CD14-positive monocyte (primary cell): Measurements from ENCODE around the gene ACAP3. TPM values are rescaled to one million over a fixed set of nuclear protein-coding genes. Genes with fewer than 3 reads are reported as not detected.

Experiments
- DNase-seq, 3 donors: peaks; one replicate each; pipeline ENCODE4 v3.0.0-alpha.2; 2011 to 2022
- H2AFZ ChIP-seq: 2 replicates; pipeline ENCODE4 v1.6.0; 2012; ENCODE audit warnings: mild to moderate bottlenecking, low read depth, low read length, inconsistent platforms; ENCODE audit not compliant: insufficient read depth, poor library complexity, severe bottlenecking
- H3K27ac ChIP-seq, 2 donors: 1 replicate in 1 of 2; 2 replicates in 1 of 2; pipeline ENCODE4 v1.5.1; 2012 to 2013; ENCODE audit warnings: low read length in 2 of 2, control low read depth in 1 of 2, inconsistent platforms in 1 of 2, low read depth in 1 of 2, mild to moderate bottlenecking in 1 of 2
- H3K27me3 ChIP-seq, 2 donors: one replicate each; pipeline versions ENCODE4 v1.6.0 to v1.6.1; 2011 to 2013; ENCODE audit warnings: low read length in 2 of 2; ENCODE audit not compliant: control insufficient read depth in 2 of 2, insufficient read depth in 2 of 2
- H3K36me3 ChIP-seq, 2 donors: replicated peaks in 1 of 2; 1 replicate in 1 of 2; 2 replicates in 1 of 2; pipeline versions ENCODE4 v1.5.1 to v1.6.1; 2012 to 2013; ENCODE audit warnings: low read length in 2 of 2, control low read depth in 1 of 2, inconsistent platforms in 1 of 2, mild to moderate bottlenecking in 1 of 2; ENCODE audit not compliant: insufficient read depth in 2 of 2, control insufficient read depth in 1 of 2
- H3K4me1 ChIP-seq, 2 donors: 1 replicate in 1 of 2; 2 replicates in 1 of 2; pipeline versions ENCODE4 v1.5.1 to v1.6.1; 2012 to 2013; ENCODE audit warnings: low read length in 2 of 2, control low read depth in 1 of 2, inconsistent platforms in 1 of 2, mild to moderate bottlenecking in 1 of 2, moderate library complexity in 1 of 2; ENCODE audit not compliant: insufficient read depth in 2 of 2, control insufficient read depth in 1 of 2
- H3K4me2 ChIP-seq: replicated peaks from 2 replicates; pipeline ENCODE3; 2012; ENCODE audit warnings: low read length, moderate library complexity, mild to moderate bottlenecking; ENCODE audit not compliant: poor library complexity, severe bottlenecking; ENCODE audit errors: extremely low read depth
- H3K4me3 ChIP-seq, 3 experiments: fragments of 200-600 bp in 1 of 3; sonication (generic) in 1 of 3; replicated peaks in 1 of 3; 1 replicate in 2 of 3; 2 replicates in 1 of 3; pipeline ENCODE4 v1.5.1; 2011 to 2013; ENCODE audit warnings: low read length in 3 of 3, mild to moderate bottlenecking in 3 of 3, control low read depth in 2 of 3, low read depth in 2 of 3, inconsistent platforms in 1 of 3, moderate library complexity in 1 of 3
- H3K79me2 ChIP-seq: 2 replicates; pipeline ENCODE4 v1.6.0; 2012; ENCODE audit warnings: mild to moderate bottlenecking, control low read depth, inconsistent platforms, low read length, moderate library complexity; ENCODE audit not compliant: insufficient read depth
- H3K9ac ChIP-seq: 2 replicates; pipeline ENCODE4 v1.6.0; 2017; ENCODE audit warnings: low read length, mild to moderate bottlenecking; ENCODE audit not compliant: insufficient read depth, poor library complexity, severe bottlenecking
- H3K9me3 ChIP-seq, 2 donors: replicated peaks in 1 of 2; 1 replicate in 1 of 2; 2 replicates in 1 of 2; pipeline versions ENCODE4 v1.5.1 to v1.6.1; 2012 to 2013; ENCODE audit warnings: low read length in 2 of 2, control low read depth in 1 of 2; ENCODE audit not compliant: control insufficient read depth in 1 of 2, insufficient read depth in 1 of 2
- H4K20me1 ChIP-seq: 2 replicates; pipeline ENCODE4 v1.6.0; 2012; ENCODE audit warnings: mild to moderate bottlenecking, low read length, control low read depth, moderate library complexity; ENCODE audit not compliant: insufficient read depth
- H3K27ac Mint-ChIP-seq, 7 donors: one replicate each; pipeline ENCODE4 v1.8.0; 2020; ENCODE audit warnings: mild to moderate bottlenecking in 7 of 7, mixed read lengths in 7 of 7, moderate library complexity in 6 of 7, inconsistent platforms in 2 of 7
- H3K27me3 Mint-ChIP-seq, 3 donors: one replicate each; pipeline ENCODE4 v1.8.0; 2021 to 2022; ENCODE audit warnings: low read depth in 3 of 3, mild to moderate bottlenecking in 3 of 3, mixed read lengths in 3 of 3, moderate library complexity in 3 of 3, inconsistent platforms in 1 of 3
- H3K36me3 Mint-ChIP-seq, 2 donors: one replicate each; pipeline ENCODE4 v1.8.0; 2020; ENCODE audit warnings: mixed read lengths in 2 of 2, inconsistent platforms in 1 of 2, mild to moderate bottlenecking in 1 of 2
- H3K4me1 Mint-ChIP-seq: one replicate; pipeline ENCODE4 v1.8.0; 2020; ENCODE audit warnings: mild to moderate bottlenecking, mixed read lengths
- H3K4me3 Mint-ChIP-seq, 2 donors: one replicate each; pipeline ENCODE4 v1.8.0; 2020; ENCODE audit warnings: mild to moderate bottlenecking in 2 of 2, mixed read lengths in 2 of 2, moderate library complexity in 1 of 2
- H3K9me3 Mint-ChIP-seq, 7 donors: one replicate each; pipeline ENCODE4 v1.8.0; 2020 to 2022; ENCODE audit warnings: mixed read lengths in 7 of 7, mild to moderate bottlenecking in 6 of 7, moderate library complexity in 6 of 7, inconsistent platforms in 2 of 7
- WGBS: methylation state at CpG from one replicate; pipeline ENCODE4 v1.1.5; 2013; ENCODE audit warnings: missing lambda C conversion rate; ENCODE audit not compliant: insufficient coverage; 5-methylcytosine and 5-hydroxymethylcytosine counted together
- intact Hi-C, 2 donors: fragments of 100-400 bp; cut with micrococcal nuclease; formaldehyde crosslinking; loops; one replicate each; pipeline versions ENCODE4 v1.15.0 to v1.15.1; 2023
- polyA plus RNA-seq, 3 donors: library from polyadenylated mRNA; depleted of rRNA in 1 of 3; unstranded in 2 of 3; stranded (reverse) in 1 of 3; fragments of 300-500 nt in 2 of 3; fragments of >200 nt in 1 of 3; fragmentation: Illumina TruSeq in 2 of 3; gene quantifications; 1 replicate in 2 of 3; 2 replicates in 1 of 3; pipeline ENCODE4 v1.2.3, GENCODE V29; 2012 to 2021
- TF ChIP-seq, protein P1 (sequence below): fragments of 200-600 bp; IDR thresholded peaks from one replicate; pipeline ENCODE4 v1.8.0; 2022; ENCODE audit warnings: antibody characterized with exemption, mild to moderate bottlenecking

ACAP3 gene
- polyA plus RNA-seq, 3 donors: 3.5 to 132 (median 4.0) TPM

GRCh38 chr1:1331068-1331965 lies 23.6 kb upstream of the ACAP3 start, which contains the start of gene TAS1R3:
Gene TAS1R3 (plus strand): TSS chr1:1331280. CDS start chr1:1331346, 66 bp downstream.
- Histone ChIP-seq H3K36me3 (peaks cover 7 to 12% of the 10 kb centered on the region in 2 donors), H3K4me3 (no peak within 1 kb of the TSS), H3K27me3 (no peaks in the 10 kb centered on the region), H3K9me3 (no peaks in the 10 kb centered on the region), H3K79me2 (peaks cover 4% of the 10 kb centered on the region), H2AFZ (no peak within 1 kb of the TSS), H3K27ac (no peak within 1 kb of the TSS), H3K4me1 (peaks cover 0 to under 1% of the 10 kb centered on the region in 2 donors), H4K20me1 (peaks cover 2% of the 10 kb centered on the region), H3K4me2 (no peak within 1 kb of the TSS), H3K9ac (no peak within 1 kb of the TSS)
- 82% methylated on average over 40 of the region's 41 CpGs for WGBS
- Mint-ChIP-seq H3K36me3 (peaks cover 4 to 15% of the 10 kb centered on the region in 2 donors), H3K4me3 (no peak within 1 kb of the TSS), H3K4me1 (no peaks in the 10 kb centered on the region), H3K27ac (no peak within 1 kb of the TSS), H3K9me3 (peaks cover 0 to 3% (median 0%) of the 10 kb centered on the region in 7 donors), H3K27me3 (no peaks in the 10 kb centered on the region)
- TF ChIP-seq, protein P1, sequence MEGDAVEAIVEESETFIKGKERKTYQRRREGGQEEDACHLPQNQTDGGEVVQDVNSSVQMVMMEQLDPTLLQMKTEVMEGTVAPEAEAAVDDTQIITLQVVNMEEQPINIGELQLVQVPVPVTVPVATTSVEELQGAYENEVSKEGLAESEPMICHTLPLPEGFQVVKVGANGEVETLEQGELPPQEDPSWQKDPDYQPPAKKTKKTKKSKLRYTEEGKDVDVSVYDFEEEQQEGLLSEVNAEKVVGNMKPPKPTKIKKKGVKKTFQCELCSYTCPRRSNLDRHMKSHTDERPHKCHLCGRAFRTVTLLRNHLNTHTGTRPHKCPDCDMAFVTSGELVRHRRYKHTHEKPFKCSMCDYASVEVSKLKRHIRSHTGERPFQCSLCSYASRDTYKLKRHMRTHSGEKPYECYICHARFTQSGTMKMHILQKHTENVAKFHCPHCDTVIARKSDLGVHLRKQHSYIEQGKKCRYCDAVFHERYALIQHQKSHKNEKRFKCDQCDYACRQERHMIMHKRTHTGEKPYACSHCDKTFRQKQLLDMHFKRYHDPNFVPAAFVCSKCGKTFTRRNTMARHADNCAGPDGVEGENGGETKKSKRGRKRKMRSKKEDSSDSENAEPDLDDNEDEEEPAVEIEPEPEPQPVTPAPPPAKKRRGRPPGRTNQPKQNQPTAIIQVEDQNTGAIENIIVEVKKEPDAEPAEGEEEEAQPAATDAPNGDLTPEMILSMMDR: no peak
- DNase-seq: no peak
- intact Hi-C loops: no loop called here

DNA sequence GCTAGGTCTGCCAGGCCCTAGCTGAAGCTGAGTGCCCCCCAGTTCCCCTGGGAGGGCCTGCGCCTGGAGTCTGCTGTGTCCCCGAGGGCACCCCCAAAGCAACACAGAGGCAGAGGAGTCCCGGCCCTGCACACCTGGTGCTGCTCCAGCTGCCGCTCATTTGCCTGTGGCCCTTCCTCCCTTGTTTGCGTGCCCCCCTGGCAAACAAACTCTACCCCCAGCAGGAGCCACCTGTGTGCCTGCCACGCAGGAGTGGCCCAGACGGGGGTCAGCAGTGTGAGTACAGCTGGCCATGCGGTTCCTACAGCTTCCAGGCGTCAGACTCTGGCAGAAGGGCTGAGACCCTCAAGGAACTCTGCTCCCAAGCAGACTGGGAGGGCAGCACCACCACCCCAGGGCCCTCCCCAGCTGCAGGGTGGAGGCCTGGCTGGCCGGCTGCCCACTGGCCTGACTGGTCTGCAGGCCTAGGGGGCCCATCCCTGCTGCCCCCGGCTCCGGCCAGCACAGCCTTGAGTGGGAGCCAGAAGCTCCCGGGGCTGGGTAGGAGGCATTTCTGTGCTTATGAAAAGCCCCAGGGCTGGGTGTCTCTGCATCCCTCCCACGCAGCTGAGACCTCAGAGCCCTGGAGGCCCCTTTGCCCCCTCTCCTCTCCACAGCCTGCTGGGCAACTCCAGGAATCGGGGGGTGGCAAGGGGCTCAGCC lies 22.8 kb upstream of the ACAP3 start:
- no peak overlapping the region for H3K4me3 ChIP-seq
- H2AFZ ChIP-seq: no peak overlapping the region
- no peaks in the 10 kb centered on the region for H3K27me3 Mint-ChIP-seq
- no peak overlapping the region for H3K9ac ChIP-seq
- H3K27ac ChIP-seq: no peak overlapping the region
- H3K9me3 ChIP-seq: no peaks in the 10 kb centered on the region
- no peak overlapping the region for H3K4me2 ChIP-seq
- H3K4me3 Mint-ChIP-seq: no peak overlapping the region
- TF ChIP-seq, protein P1: no peak
- peaks cover 7 to 12% of the 10 kb centered on the region in 2 donors for H3K36me3 ChIP-seq
- 93% methylated on average over 15 of the region's 15 CpGs for WGBS
- peaks cover 12% of the 10 kb centered on the region for H3K79me2 ChIP-seq
- H3K27me3 ChIP-seq: no peaks in the 10 kb centered on the region
- H3K4me1 Mint-ChIP-seq: peaks cover 8% of the 10 kb centered on the region
- H4K20me1 ChIP-seq: peaks cover 10% of the 10 kb centered on the region
- intact Hi-C loops: no loop called here
- H3K27ac Mint-ChIP-seq: no peak overlapping the region
- no peak for DNase-seq
- peaks cover 8 to 9% of the 10 kb centered on the region in 2 donors for H3K4me1 ChIP-seq
- H3K36me3 Mint-ChIP-seq: peaks cover 4 to 19% of the 10 kb centered on the region in 2 donors
- H3K9me3 Mint-ChIP-seq: peaks cover 0 to 3% (median 0%) of the 10 kb centered on the region in 7 donors
